SK-N-SH (cell line): ENCODE results near the gene TPMT. TPM values are rescaled to one million over a fixed set of nuclear protein-coding genes. Genes with fewer than 3 reads are reported as not detected.

Experiments used
- CTCF ChIA-PET: fragments of 300-600, 350-600 bp; formaldehyde crosslinking; extraction: SDS; loops from one replicate; lab custom pipeline; 2021; lab: Yijun Ruan, JAX
- POLR2A ChIA-PET: fragments of 350-600 bp; sonication (Branson Sonifier 250); formaldehyde crosslinking; extraction: SDS; loops from one replicate; lab custom pipeline; 2020; ENCODE audit warnings: antibody characterized with exemption, inconsistent platforms; lab: Yijun Ruan, JAX
- DNase-seq: peaks from one replicate; pipeline ENCODE4 v3.0.0; 2012
- H2AFZ ChIP-seq: fragments of 200-600 bp; sonication (generic); 2 replicates; pipeline ENCODE4 v1.8.1; 2016; ENCODE audit warnings: antibody characterized with exemption, mild to moderate bottlenecking, low read depth
- H3F3A ChIP-seq: fragments of 200-600 bp; sonication (generic); replicated peaks from 2 replicates; pipeline ENCODE3; 2016; ENCODE audit warnings: antibody characterized with exemption, mild to moderate bottlenecking; ENCODE audit not compliant: insufficient read depth
- H3K27ac ChIP-seq, 2 experiments: fragments of 200-500 bp in 1 of 2; fragments of 200-600 bp in 1 of 2; sonication (Bioruptor generic) in 1 of 2; sonication (generic), shearing (Covaris generic) in 1 of 2; 2 replicates each; pipeline versions ENCODE4 v1.5.1 to v1.6.1; 2014 to 2016; ENCODE audit warnings: low read depth in 2 of 2, inconsistent platforms in 1 of 2, low read length in 1 of 2, mild to moderate bottlenecking in 1 of 2, mixed read lengths in 1 of 2
- H3K27me3 ChIP-seq: fragments of 200-600 bp; sonication (generic), shearing (Covaris generic); 2 replicates; pipeline ENCODE4 v1.6.1; 2016; ENCODE audit warnings: mixed run types; ENCODE audit not compliant: insufficient read depth
- H3K36me3 ChIP-seq, 2 experiments: fragments of 200-500 bp in 1 of 2; fragments of 200-600 bp in 1 of 2; sonication (Bioruptor generic) in 1 of 2; sonication (generic) in 1 of 2; replicated peaks in 1 of 2; 2 replicates each; pipeline versions ENCODE3 to v1.5.1; 2014 to 2016; ENCODE audit warnings: low read length in 1 of 2, mild to moderate bottlenecking in 1 of 2; ENCODE audit not compliant: insufficient read depth in 2 of 2, control insufficient read depth in 1 of 2
- H3K4me1 ChIP-seq, 2 experiments: fragments of 200-500 bp in 1 of 2; fragments of 200-600 bp in 1 of 2; sonication (Bioruptor generic) in 1 of 2; sonication (generic), shearing (Covaris generic) in 1 of 2; 2 replicates each; pipeline versions ENCODE4 v1.5.1 to v1.6.1; 2014 to 2016; ENCODE audit warnings: low read depth in 1 of 2, low read length in 1 of 2, mixed run types in 1 of 2; ENCODE audit not compliant: insufficient read depth in 2 of 2, control insufficient read depth in 1 of 2
- H3K4me2 ChIP-seq: fragments of 200-600 bp; sonication (generic), shearing (Covaris generic); 2 replicates; pipeline ENCODE4 v1.6.1; 2017; ENCODE audit warnings: mixed run types
- H3K4me3 ChIP-seq, 2 experiments: fragments of 200-500 bp in 1 of 2; fragments of 200-600 bp in 1 of 2; sonication (Bioruptor generic) in 1 of 2; sonication (generic), shearing (Covaris generic) in 1 of 2; 2 replicates each; pipeline versions ENCODE4 v1.5.1 to v1.8.1; 2014 to 2016; ENCODE audit warnings: low read depth in 2 of 2, inconsistent platforms in 1 of 2, low read length in 1 of 2, mild to moderate bottlenecking in 1 of 2, mixed read lengths in 1 of 2, moderate library complexity in 1 of 2
- H3K79me2 ChIP-seq: fragments of 200-600 bp; sonication (generic); 2 replicates; pipeline ENCODE4 v1.8.1; 2017; ENCODE audit warnings: mild to moderate bottlenecking; ENCODE audit not compliant: insufficient read depth
- H3K9ac ChIP-seq: fragments of 200-600 bp; sonication (generic); 2 replicates; pipeline ENCODE4 v1.6.1; 2017; ENCODE audit warnings: mixed run types
- H3K9me2 ChIP-seq: fragments of 200-600 bp; sonication (generic); 2 replicates; pipeline ENCODE4 v1.6.1; 2017; ENCODE audit warnings: mixed run types
- H3K9me3 ChIP-seq: fragments of 200-600 bp; sonication (generic); 2 replicates; pipeline ENCODE4 v1.6.1; 2017; ENCODE audit warnings: mixed run types, mild to moderate bottlenecking, moderate library complexity
- H4K20me1 ChIP-seq: fragments of 200-600 bp; sonication (generic); 2 replicates; pipeline ENCODE4 v1.6.1; 2017; ENCODE audit warnings: mild to moderate bottlenecking, mixed run types; ENCODE audit not compliant: insufficient read depth
- CHD2 ChIP-seq: fragments of 150-350 bp; IDR thresholded peaks from 2 replicates; pipeline ENCODE4 v1.6.1; 2018; ENCODE audit warnings: low read length; ENCODE audit not compliant: partially characterized antibody
- ELF1 ChIP-seq: IDR thresholded peaks from 2 replicates; pipeline ENCODE4 v1.4.0; 2012
- EP300 ChIP-seq, 2 experiments: IDR thresholded peaks; 2 replicates each; pipeline versions ENCODE4 v1.4.0 to v1.6.1; 2012; ENCODE audit warnings: borderline replicate concordance in 1 of 2, low read depth in 1 of 2, low read length in 1 of 2
- EZH2phosphoT487 ChIP-seq: fragments of 200-600 bp; sonication (generic); IDR thresholded peaks from 2 replicates; pipeline ENCODE4 v1.6.1; 2017; ENCODE audit warnings: low read depth, mixed run types, mild to moderate bottlenecking, antibody characterized with exemption, moderate library complexity, borderline replicate concordance
- FOSL2 ChIP-seq: IDR thresholded peaks from 2 replicates; pipeline ENCODE4 v1.4.0; 2012; ENCODE audit warnings: low read depth, mild to moderate bottlenecking, moderate library complexity, borderline replicate concordance
- FOXJ3 ChIP-seq: sonication (generic); formaldehyde crosslinking; IDR thresholded peaks from 2 replicates; pipeline ENCODE4 v1.5.1; 2020; ENCODE audit warnings: mild to moderate bottlenecking, missing genetic modification reagents
- MEF2A ChIP-seq: IDR thresholded peaks from 2 replicates; pipeline ENCODE4 v1.4.0; 2012; ENCODE audit warnings: low read depth, borderline replicate concordance
- NFIC ChIP-seq: IDR thresholded peaks from 2 replicates; pipeline ENCODE4 v1.4.0; 2012; ENCODE audit warnings: borderline replicate concordance
- NRF1 ChIP-seq: IDR thresholded peaks from 2 replicates; pipeline ENCODE4 v1.6.1; 2012; ENCODE audit warnings: low read depth, mild to moderate bottlenecking, low read length
- PBX3 ChIP-seq: IDR thresholded peaks from 2 replicates; pipeline ENCODE4; 2012
- RCOR1 ChIP-seq: fragments of 150-350 bp; IDR thresholded peaks from 2 replicates; pipeline ENCODE4 v1.6.1; 2017; ENCODE audit warnings: antibody characterized with exemption, low read length
- RFX5 ChIP-seq: IDR thresholded peaks from 2 replicates; pipeline ENCODE4 v1.6.1; 2012; ENCODE audit warnings: mild to moderate bottlenecking, improper control_type of control experiment, low read length
- SIN3A ChIP-seq: IDR thresholded peaks from 2 replicates; pipeline ENCODE4 v1.6.1; 2012; ENCODE audit warnings: low read depth, mild to moderate bottlenecking, low read length, moderate library complexity, borderline replicate concordance
- YY1 ChIP-seq: IDR thresholded peaks from 2 replicates; pipeline ENCODE4 v1.4.0; 2012; ENCODE audit warnings: low read depth, mild to moderate bottlenecking
- ZBTB33 ChIP-seq: IDR thresholded peaks from 2 replicates; pipeline ENCODE4 v1.4.0; 2012; ENCODE audit warnings: low read depth, borderline replicate concordance
- WGBS: methylation state at CpG from one replicate; pipeline ENCODE4 v1.1.6; 2017; ENCODE audit warnings: low lambda C conversion rate; 5-methylcytosine and 5-hydroxymethylcytosine counted together
- polyA plus RNA-seq, 3 experiments: library from polyadenylated mRNA; depleted of rRNA; stranded (reverse); fragments of >200 nt; gene quantifications; 2 replicates each; pipeline ENCODE4 v1.2.3, GENCODE V29; 2012
- TF ChIP-seq, protein P1 (sequence below): fragments of 150-350 bp; IDR thresholded peaks from 2 replicates; pipeline ENCODE4 v1.6.1; 2016; ENCODE audit warnings: mild to moderate bottlenecking, low read depth, low read length

The TPMT gene
- polyA plus RNA-seq, 1 of the 3 experiments (the other 2 are of a cell fraction) = 8.1 TPM

DNA sequence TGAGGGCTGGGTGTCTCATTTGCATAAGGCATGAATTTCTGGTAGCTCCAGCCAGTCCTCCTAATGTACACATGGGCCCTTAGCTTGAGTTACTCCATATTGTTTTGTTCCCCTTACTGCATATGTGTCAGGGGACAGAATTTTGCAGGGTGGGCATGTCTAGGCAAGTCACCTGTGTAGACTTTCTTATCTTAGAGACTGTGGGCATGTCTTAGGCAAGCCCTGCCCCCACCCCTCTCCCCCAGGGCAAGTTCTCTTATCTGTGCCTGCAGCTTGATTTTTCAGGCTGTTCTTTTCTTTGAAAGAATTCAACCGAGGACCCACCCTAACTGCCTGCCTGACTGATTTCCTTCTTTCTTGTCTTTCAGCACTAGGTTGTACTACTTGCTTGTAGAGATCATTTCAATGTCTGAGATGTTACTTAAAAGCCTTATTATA, 64.5 kb downstream of the TPMT start (continued):
- no peak for TF ChIP-seq ZBTB33
- TF ChIP-seq, all 33 proteins: peak for 0

DNA sequence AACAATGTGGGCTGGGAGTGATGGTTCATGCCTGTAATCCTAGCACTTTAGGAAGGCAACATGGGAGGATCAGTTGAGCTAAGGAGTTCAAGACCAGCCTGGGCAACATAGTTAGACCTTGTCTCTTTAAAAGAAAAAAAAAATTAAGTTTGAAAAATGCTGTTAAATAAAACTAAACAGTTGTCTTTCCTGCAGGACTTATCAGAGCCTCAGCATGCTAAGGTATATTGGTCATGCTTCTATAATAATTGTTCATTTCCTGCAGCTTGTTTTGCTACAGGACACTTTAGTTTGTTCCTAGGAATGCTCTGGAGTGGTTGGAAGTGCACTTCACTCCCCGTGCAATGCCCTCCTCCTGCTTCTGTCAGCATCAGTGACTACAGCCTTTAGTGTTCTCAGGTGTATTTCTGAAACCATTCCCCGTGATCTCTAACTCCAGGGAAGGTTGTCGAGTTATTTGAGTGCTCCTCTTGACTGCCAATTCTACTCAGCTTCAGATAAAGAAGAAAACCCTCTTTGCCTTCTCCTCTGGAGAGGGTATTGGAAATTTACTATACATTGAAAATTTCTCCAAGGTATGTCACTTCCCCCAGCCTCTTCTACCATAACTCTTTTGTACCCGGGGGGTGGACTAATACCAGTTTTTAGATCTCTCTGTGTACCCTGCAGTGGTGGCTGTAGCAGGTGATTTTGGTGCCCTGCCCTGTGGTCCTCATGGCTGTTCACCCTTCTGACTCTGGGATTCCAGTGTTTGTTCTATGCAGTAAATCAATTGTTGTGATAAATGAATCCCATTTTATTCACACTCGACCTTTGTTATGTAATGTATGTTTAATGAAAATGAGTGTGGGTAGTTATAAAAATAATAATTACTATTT, 66.2 kb downstream of the TPMT start:
- no peaks in the 10 kb centered on the region for H3F3A ChIP-seq
- H3K27ac ChIP-seq = no peak overlapping the region
- no peaks in the 10 kb centered on the region for H3K27me3 ChIP-seq
- no peak for TF ChIP-seq YY1
- no peaks in the 10 kb centered on the region for H4K20me1 ChIP-seq
- H3K9ac ChIP-seq = no peak overlapping the region
- 23% methylated on average over 5 of the region's 5 CpGs for WGBS
- ChIA-PET CTCF (interaction anchor here (1.1 kb wide), 1 partner anchor 13 kb away, joined by 3 read pairs; no protein-coding TSS in a partner anchor), POLR2A (no interaction called here)
- H3K4me1 ChIP-seq = no peaks in the 10 kb centered on the region
- no peaks in the 10 kb centered on the region for H3K9me3 ChIP-seq
- no peaks in the 10 kb centered on the region for H3K79me2 ChIP-seq
- no peak overlapping the region for H2AFZ ChIP-seq
- no peak overlapping the region for H3K4me2 ChIP-seq
- no peaks in the 10 kb centered on the region for H3K36me3 ChIP-seq
- no peaks in the 10 kb centered on the region for H3K9me2 ChIP-seq
- DNase-seq = no peak
- H3K4me3 ChIP-seq = no peak overlapping the region

DNA sequence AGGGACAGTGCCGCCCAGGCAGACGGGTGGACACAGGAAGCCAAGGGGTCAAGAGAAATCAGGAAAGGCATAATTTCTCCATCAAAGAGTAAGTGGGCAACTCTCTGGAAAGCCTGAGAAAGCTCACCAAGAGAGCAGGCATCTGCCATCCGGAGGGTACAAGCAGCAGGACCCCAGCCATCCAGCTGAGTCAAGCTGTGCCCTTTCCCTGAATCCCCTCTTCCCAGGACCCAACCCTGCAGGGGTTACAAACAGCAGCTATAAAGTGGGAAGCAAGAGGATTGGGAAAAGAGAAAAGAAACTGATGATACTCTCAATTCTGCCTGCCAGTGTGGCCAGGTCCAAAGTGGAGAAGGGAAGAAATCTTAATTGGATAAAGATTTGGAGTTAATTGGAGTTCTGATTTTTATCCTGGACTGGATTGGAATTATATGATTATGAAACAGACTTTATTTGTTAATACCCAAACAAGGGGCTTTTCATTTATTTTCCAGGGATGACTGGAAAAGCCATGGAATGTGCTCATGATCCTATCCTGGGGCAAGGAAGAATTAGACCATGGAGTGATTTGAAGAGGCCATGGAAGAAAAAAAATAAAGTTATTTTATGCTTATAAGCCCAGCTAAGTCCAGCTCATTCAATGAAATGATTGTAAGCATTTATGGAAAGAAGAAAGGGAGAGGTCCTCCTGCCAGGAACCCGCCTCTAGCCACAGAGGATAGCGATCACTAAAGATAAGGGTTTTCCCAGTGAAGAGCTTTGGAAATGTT, 67.3 kb downstream of the TPMT start:
- Histone ChIP-seq H2AFZ (no peak overlapping the region), H3K4me1 (no peaks in the 10 kb centered on the region), H3K27ac (no peak overlapping the region), H3K9me3 (no peaks in the 10 kb centered on the region), H3K9me2 (no peaks in the 10 kb centered on the region), H3K36me3 (no peaks in the 10 kb centered on the region), H3K79me2 (no peaks in the 10 kb centered on the region), H3K9ac (no peak overlapping the region), H4K20me1 (no peaks in the 10 kb centered on the region), H3K4me2 (no peak overlapping the region), H3F3A (no peaks in the 10 kb centered on the region), H3K4me3 (no peak overlapping the region), H3K27me3 (no peaks in the 10 kb centered on the region)
- 86% methylated on average over 5 of the region's 5 CpGs for WGBS
- no peak for DNase-seq
- CTCF ChIA-PET = interaction anchor here (1.1 kb wide), 1 partner anchor 14 kb away, joined by 3 read pairs; no protein-coding TSS in a partner anchor
- POLR2A ChIA-PET = no interaction called here
- no peak for TF ChIP-seq MEF2A
- no peak for TF ChIP-seq NRF1
- no peak for TF ChIP-seq RFX5
- TF ChIP-seq SIN3A = no peak
- no peak for TF ChIP-seq EZH2phosphoT487
- no peak for TF ChIP-seq FOSL2
- no peak for TF ChIP-seq FOXJ3
- TF ChIP-seq PBX3 = no peak
- TF ChIP-seq ZBTB33 = no peak
- TF ChIP-seq EP300 (IDR thresholded peaks at IDR 0.05; ENCODE audit: borderline replicate concordance in 1 of 2, low read depth in 1 of 2, low read length in 1 of 2) = no peak
- TF ChIP-seq RCOR1 = no peak
- TF ChIP-seq YY1 = no peak
- TF ChIP-seq, protein P1, sequence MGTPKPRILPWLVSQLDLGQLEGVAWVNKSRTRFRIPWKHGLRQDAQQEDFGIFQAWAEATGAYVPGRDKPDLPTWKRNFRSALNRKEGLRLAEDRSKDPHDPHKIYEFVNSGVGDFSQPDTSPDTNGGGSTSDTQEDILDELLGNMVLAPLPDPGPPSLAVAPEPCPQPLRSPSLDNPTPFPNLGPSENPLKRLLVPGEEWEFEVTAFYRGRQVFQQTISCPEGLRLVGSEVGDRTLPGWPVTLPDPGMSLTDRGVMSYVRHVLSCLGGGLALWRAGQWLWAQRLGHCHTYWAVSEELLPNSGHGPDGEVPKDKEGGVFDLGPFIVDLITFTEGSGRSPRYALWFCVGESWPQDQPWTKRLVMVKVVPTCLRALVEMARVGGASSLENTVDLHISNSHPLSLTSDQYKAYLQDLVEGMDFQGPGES = no peak
- TF ChIP-seq CHD2 = no peak
- TF ChIP-seq ELF1 = no peak
- TF ChIP-seq NFIC = no peak
